SK-N-MC (cell line): ENCODE measurements around the gene HAUS2.
A peak's percentile ranks its signal among the peaks of the same experiment; 100 is the strongest.
"Not testable (repeated sequence)": the region's sequence is repeated elsewhere in the genome, so short reads cannot be mapped to it uniquely, and the experiment has no call there.

Experiments used
- DNase-seq: peaks from one replicate; pipeline ENCODE4 v3.0.0-alpha.2; 2011; ENCODE audit warnings: low read depth, low spot score
- H3K27ac ChIP-seq: fragments of 200-600 bp; sonication (generic); 2 replicates; pipeline ENCODE4 v1.5.1; 2016; ENCODE audit warnings: mixed run types
- H3K36me3 ChIP-seq: fragments of 200-600 bp; sonication (generic); 2 replicates; pipeline ENCODE4 v1.6.1; 2017; ENCODE audit warnings: antibody characterized with exemption, low read length, mixed read lengths; ENCODE audit not compliant: insufficient read depth
- H3K4me3 ChIP-seq: fragments of 200-600 bp; sonication (generic); 2 replicates; pipeline ENCODE4 v1.5.1; 2016
- H3K9ac ChIP-seq: fragments of 200-600 bp; sonication (generic); 2 replicates; pipeline ENCODE4 v1.8.0; 2017; ENCODE audit warnings: mixed run types, mixed read lengths; ENCODE audit not compliant: insufficient read length
- H3K9me3 ChIP-seq: fragments of 200-600 bp; sonication (generic); 2 replicates; pipeline ENCODE4 v1.6.1; 2017; ENCODE audit warnings: low read depth, mild to moderate bottlenecking, antibody characterized with exemption, low read length, moderate library complexity, mixed read lengths
- EZH2 ChIP-seq: fragments of 200-600 bp; sonication (generic); IDR thresholded peaks from one replicate; pipeline ENCODE4 v1.6.1; 2017; ENCODE audit warnings: antibody characterized with exemption
- FOXP2 ChIP-seq: optimal IDR thresholded peaks from 2 replicates; pipeline ENCODE3; 2011; ENCODE audit warnings: mild to moderate bottlenecking, moderate library complexity; ENCODE audit not compliant: insufficient read depth; ENCODE audit errors: extremely low read length, control extremely low read depth
- POLR2AphosphoS5 ChIP-seq: IDR thresholded peaks from 2 replicates; pipeline ENCODE4 v1.6.1; 2012; ENCODE audit warnings: mild to moderate bottlenecking, low read depth, low read length, borderline replicate concordance

Gene HAUS2

DNA sequence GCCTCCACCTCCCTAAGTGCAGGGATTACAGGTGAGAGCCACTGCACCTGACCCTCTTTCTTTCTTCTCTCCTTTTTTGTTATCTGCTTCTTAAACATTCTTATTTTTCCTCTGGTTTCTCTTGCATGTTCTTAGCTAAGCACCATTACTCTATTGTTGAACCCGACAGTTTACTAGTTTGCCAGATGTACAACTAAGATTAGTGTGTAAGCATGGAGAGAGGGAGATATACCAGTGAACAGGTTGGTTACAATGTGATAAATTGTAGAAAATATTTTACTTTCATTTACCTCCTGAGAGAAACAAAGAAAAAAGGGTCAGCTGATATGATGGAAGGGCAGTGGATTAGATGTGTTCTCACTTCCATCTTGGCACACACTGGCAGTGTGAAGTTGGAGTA lies 4.9 kb downstream of the HAUS2 start:
- Histone ChIP-seq H3K4me3 (no peak overlapping the region), H3K36me3 (peaks cover 10% of the 10 kb centered on the region; the same call in 1 of the 2 replicates), H3K9me3 (no peaks in the 10 kb centered on the region), H3K9ac (no peak overlapping the region), H3K27ac (no peak overlapping the region)
- TF ChIP-seq EZH2 (no peak), FOXP2 (no peak), POLR2AphosphoS5 (no peak)
- DNase-seq = no peak

DNA sequence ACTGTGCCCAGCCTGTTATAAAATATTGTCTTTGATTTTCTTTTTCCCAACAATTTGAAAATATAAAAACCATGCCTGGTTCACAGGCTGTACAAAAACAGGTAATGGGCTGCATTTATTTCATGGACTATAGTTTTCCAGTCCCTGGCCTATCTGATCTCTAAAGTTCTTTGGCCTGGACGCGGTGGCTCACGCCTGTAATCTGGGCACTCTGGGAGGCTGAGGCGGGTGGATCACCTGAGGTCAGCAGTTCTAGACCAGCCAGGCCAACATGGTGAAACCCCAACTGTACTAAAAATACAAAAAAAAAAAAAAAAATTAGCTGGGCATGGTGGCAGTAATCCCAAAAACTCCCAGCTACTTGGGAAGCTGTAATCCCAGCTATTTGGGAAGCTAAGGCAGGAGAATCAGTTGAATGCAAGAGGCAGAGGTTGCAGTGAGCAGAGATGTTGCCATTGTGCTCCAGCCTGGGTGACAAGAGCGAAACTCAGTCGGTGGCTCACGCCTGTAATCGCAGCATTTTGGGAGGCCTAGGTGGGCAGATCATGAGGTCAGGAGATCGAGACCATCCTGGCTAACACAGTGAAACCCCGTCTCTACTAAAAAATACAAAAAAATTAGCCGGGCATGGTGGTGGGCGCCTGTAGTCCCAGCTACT lies 8.0 kb downstream of the HAUS2 start:
- not testable (repeated sequence) for H3K27ac ChIP-seq, H3K9me3 ChIP-seq, DNase-seq, H3K9ac ChIP-seq, H3K4me3 ChIP-seq
- H3K36me3 ChIP-seq = peaks cover 41% of the 10 kb centered on the region

DNA sequence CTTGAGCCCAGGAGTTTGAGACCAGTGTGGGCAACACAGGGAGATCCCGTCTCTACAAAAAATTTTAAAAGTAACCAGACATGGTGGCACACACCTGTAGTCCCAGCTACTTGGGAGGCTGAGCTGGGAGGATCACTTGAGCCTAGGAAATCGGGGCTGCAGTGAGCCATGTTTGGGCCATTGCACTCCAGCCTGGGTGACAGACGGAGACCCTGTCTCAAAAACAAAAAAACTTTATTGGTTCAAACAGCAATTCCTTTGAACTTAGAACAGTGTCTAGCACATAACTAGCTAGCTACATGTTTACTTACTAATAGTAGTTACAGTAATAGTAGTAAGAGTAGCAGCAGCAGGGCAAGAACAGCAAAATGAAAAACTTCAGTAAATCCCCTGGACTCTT lies 10.1 kb downstream of the HAUS2 start:
- DNase-seq = no peak
- TF ChIP-seq POLR2AphosphoS5 (no peak), FOXP2 (no peak), EZH2 (no peak)
- no peaks in the 10 kb centered on the region for H3K9me3 ChIP-seq
- no peak overlapping the region for H3K9ac ChIP-seq
- peaks cover 56% of the 10 kb centered on the region for H3K36me3 ChIP-seq
- H3K27ac ChIP-seq = no peak overlapping the region
- H3K4me3 ChIP-seq = no peak overlapping the region

DNA sequence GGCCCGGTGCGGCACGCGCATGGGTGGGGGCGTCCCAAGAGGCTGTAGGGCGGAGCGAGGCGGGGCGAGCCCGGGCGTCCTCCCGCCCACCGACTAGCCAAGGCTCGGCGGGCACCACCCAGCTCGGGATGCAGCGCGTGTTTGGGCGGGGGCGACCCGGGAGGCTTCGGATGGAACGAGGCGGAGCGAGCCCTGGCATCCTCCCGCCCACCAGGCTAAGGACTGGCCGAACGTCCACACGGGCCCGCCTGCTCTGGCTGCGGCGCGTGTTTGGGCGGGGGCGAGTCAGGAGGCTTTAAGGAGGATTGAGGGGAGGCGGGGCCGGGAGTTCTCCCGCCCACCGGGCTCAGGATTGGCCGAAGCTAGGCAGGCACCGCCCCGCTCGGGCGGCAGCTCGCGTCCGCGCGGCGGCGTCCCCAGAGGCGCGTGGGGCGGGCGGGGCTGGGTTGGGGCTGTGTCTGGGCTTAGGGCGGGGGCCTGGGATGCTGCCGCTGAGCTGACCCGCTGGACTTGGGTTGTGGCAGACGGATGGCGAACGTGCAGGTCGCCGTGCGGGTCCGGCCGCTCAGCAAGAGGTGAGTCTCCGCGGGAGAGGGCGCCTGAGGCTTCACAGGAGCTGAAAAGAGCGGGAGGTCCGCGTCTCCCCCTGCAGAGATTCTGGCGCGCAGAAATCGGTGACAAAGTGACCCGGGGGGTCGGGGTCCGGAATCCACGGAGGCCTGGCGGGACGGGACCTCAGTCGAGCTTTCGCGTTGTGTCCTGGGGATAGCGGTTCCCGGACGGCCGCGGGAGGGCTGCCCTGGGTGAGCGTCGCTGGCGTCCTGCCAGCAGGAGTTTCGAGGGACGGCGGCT lies 26.8 kb downstream of the HAUS2 start, which contains the start of gene STARD9:
STARD9 (plus strand) TSS at position 419 of the 852 bp plus-strand sequence; CDS start at position 529, 110 bp downstream.
- peak within 1 kb of the TSS; percentile 80 for H3K9ac ChIP-seq
- peak within 1 kb of the TSS; percentile 88 for H3K4me3 ChIP-seq
- H3K27ac ChIP-seq = 0 out of 2 replicates have a peak within 1 kb of the TSS, but pooled peaks have one; percentile 23
- DNase-seq = peak; percentile 42
- no peaks in the 10 kb centered on the region for H3K9me3 ChIP-seq
- TF ChIP-seq POLR2AphosphoS5 (peak; percentile 75), FOXP2 (no peak), EZH2 (no peak)
- no peaks in the 10 kb centered on the region for H3K36me3 ChIP-seq

DNA sequence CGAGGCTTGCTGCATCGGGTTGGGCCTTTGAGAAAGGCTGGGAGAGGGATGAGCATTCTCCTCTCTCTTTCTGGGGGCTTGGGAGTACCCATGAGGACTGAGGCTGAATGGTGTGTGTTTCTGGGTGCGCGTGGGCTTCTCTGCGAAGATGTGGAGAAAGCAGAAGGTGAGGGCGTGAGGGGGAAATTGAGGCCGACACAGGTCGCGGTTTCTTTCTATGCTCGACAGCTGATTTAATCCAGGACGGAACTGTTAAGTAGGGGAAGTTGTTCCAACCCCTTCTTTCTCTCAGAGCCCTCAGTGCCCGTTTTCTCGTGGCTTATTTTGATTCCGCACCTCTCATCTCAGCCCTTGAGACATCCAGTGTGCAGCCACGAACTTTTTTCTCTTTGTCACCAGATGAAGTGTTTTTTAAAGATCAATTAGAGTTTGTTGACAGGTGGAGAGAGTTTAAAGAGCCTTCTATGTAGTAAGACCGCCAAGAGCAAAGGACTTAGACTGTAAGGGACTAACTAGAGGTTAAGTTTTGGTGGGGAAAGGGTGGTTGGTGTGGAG lies 27.5 kb downstream of the HAUS2 start:
- H3K9me3 ChIP-seq = no peaks in the 10 kb centered on the region
- H3K36me3 ChIP-seq = no peaks in the 10 kb centered on the region
- peak overlapping the region; percentile 80 for H3K9ac ChIP-seq
- peak overlapping the region; percentile 88 for H3K4me3 ChIP-seq
- H3K27ac ChIP-seq = no peak overlapping the region
- TF ChIP-seq POLR2AphosphoS5 = no peak
- no peak for TF ChIP-seq EZH2
- no peak for TF ChIP-seq FOXP2
- DNase-seq = no peak

DNA sequence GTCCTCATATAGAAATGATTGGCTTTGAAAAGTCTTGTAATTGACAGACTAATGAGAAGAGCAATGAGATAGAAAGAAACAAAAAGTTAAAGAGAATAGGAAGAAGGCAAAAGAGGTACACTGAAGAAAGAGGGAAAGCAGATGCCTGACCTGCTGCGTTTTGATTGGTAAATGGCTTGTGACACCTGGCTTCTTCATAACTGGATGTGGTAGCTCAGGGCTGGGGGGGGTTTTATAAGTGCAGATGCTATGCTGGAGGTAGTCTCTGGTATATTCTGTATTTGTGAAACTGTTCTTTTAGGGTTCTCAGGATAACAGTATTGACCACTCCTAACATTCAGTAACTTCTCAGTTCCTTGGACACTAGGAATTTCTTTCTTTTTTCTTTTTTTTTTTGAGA lies 28.1 kb downstream of the HAUS2 start:
- peak overlapping the region; percentile 80 for H3K9ac ChIP-seq
- TF ChIP-seq EZH2 (no peak), POLR2AphosphoS5 (no peak), FOXP2 (no peak)
- no peaks in the 10 kb centered on the region for H3K9me3 ChIP-seq
- no peak for DNase-seq
- no peak overlapping the region for H3K27ac ChIP-seq
- H3K36me3 ChIP-seq = no peaks in the 10 kb centered on the region
- peak overlapping the region; percentile 88 for H3K4me3 ChIP-seq

DNA sequence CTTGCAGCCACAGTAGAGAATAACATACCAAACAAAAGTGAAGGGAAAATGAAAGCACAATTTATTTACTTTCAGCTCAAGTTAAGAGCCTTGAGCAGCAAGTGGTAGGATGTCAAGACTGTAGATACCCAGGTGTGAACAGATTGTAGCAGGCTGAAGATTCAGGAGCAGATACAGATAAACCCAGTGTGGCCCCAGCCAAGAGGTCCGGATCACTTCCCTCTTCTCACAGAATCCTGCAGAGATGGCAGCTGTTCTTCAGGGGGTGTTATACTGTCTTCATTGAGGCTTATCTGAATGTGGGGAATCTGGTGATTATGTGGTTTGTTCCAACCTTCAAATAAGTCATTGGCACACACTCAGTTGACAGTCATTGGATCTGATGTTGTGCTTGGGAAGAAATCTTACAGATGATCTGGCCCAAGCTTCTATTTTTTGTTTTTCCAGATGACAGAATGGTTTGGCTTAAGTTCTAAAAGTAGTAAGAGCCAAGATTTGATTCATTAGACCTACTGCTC lies 28.9 kb downstream of the HAUS2 start:
- no peak overlapping the region for H3K4me3 ChIP-seq
- TF ChIP-seq EZH2 (no peak), FOXP2 (no peak), POLR2AphosphoS5 (no peak)
- H3K9ac ChIP-seq = no peak overlapping the region

DNA sequence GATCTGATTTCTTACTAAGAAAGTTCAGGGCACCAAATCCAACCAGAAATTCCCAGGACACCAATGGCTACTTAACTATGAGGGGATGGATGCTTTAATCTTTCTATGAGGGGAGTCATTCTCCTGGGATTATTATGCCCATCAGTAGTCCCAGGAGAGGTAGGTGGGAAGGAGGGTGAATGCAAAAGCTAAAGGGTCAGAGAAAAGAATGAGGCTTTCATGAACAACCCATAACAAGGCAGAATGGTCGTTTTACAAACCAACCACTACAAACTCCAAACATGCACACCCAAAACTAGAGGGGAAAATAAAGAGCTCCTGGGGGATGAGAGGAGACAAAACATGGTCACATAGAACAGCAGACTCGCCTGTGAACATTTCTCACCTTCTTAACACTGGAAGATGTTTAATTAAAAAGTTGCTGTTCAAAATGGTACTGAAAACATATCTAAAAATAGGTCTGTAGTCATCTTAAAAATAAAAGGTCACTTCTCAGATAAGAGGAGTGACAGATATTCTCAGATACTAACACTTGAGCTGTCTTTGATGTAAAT lies 30.4 kb downstream of the HAUS2 start:
- Histone ChIP-seq H3K9me3 (no peaks in the 10 kb centered on the region), H3K9ac (no peak overlapping the region), H3K4me3 (no peak overlapping the region), H3K36me3 (no peaks in the 10 kb centered on the region), H3K27ac (no peak overlapping the region)
- DNase-seq = no peak
- TF ChIP-seq POLR2AphosphoS5 (no peak), EZH2 (no peak), FOXP2 (no peak)

More for the DNA sequence above, 28.9 kb downstream of the HAUS2 start:
- Histone ChIP-seq H3K9me3 (no peaks in the 10 kb centered on the region), H3K36me3 (no peaks in the 10 kb centered on the region), H3K27ac (no peak overlapping the region)
- no peak for DNase-seq
